SJSA1 (cell line): ENCODE data around the gene NHLH2. TPM values are rescaled to one million over a fixed set of nuclear protein-coding genes. Genes with fewer than 3 reads are reported as not detected.

Source experiments
- DNase-seq, 2 experiments: peaks; one replicate each; pipeline ENCODE4 v3.0.0-alpha.2; 2015 to 2020; ENCODE audit warnings: low spot score in 2 of 2, low read depth in 1 of 2
- H3K27ac ChIP-seq: fragments of 250-450 bp; sonication (Bioruptor Pico); 2 replicates; pipeline ENCODE4 v1.5.1; 2020; ENCODE audit warnings: mild to moderate bottlenecking, moderate library complexity
- H3K27me3 ChIP-seq: fragments of 250-450 bp; sonication (Bioruptor Pico); replicated peaks from 2 replicates; pipeline ENCODE4 v1.5.1; 2020; ENCODE audit warnings: mild to moderate bottlenecking, moderate library complexity
- H3K36me3 ChIP-seq: fragments of 250-450 bp; sonication (Bioruptor Pico); 2 replicates; pipeline ENCODE4 v1.5.1; 2020; ENCODE audit warnings: mild to moderate bottlenecking
- H3K4me1 ChIP-seq: fragments of 250-450 bp; sonication (Bioruptor Pico); replicated peaks from 2 replicates; pipeline ENCODE4 v1.6.1; 2021; ENCODE audit warnings: mild to moderate bottlenecking
- H3K4me3 ChIP-seq: fragments of 250-450 bp; sonication (Bioruptor Pico); 2 replicates; pipeline ENCODE4 v1.5.1; 2020; ENCODE audit warnings: mild to moderate bottlenecking
- H3K9me3 ChIP-seq: fragments of 250-450 bp; sonication (Bioruptor Pico); replicated peaks from 2 replicates; pipeline ENCODE4 v1.5.1; 2020; ENCODE audit warnings: mild to moderate bottlenecking
- total RNA-seq: library from RNA; depleted of rRNA; stranded (reverse); fragments of >200 nt; shearing (Covaris generic); gene quantifications from 2 replicates; pipeline ENCODE4 v1.2.3, GENCODE V29; 2014

Gene NHLH2
- total RNA-seq, 1 experiment from 2014 or later: 0.11 TPM

GRCh38 chr1:115862403-115862802 is 21.5 kb upstream of the NHLH2 start:
- no peak for DNase-seq
- Histone ChIP-seq H3K27ac (no peak overlapping the region), H3K27me3 (no peaks in the 10 kb centered on the region; the same call in 1 of the 2 replicates), H3K4me1 (no peaks in the 10 kb centered on the region), H3K4me3 (no peak overlapping the region), H3K36me3 (no peaks in the 10 kb centered on the region), H3K9me3 (no peaks in the 10 kb centered on the region)

- Histone ChIP-seq H3K27me3 (0 out of 2 replicates have a peak, but pooled peaks cover 5% of the 10 kb centered on the region), H3K27ac (no peak overlapping the region), H3K4me3 (no peak overlapping the region), H3K4me1 (no peaks in the 10 kb centered on the region), H3K36me3 (no peaks in the 10 kb centered on the region), H3K9me3 (no peaks in the 10 kb centered on the region)
- DNase-seq: no peak
These were observed 13.1 kb upstream of the NHLH2 start for GRCh38 chr1:115854005-115854404.

DNA sequence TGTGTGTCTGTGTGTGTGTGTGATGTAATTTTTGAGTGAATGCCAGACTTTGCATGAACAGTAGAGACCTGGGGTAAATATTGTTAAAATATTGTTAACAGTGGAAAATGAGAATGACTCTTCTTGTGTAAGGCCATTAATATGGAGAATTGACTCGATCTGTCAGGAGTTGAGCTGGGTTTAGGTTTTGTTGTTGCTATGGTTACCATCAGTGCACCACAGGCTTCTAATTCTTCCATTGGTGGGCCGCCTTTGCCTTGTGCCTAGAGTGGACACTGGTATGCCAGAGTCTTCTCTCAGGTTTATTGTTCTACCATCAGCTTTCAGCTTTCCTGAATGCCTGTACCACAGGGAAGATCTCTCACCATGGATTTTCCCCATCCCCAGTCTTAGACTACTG is 10.0 kb upstream of the NHLH2 start:
- Histone ChIP-seq H3K27ac (no peak overlapping the region), H3K4me3 (no peak overlapping the region), H3K36me3 (no peaks in the 10 kb centered on the region), H3K9me3 (no peaks in the 10 kb centered on the region), H3K27me3 (peaks cover 15% of the 10 kb centered on the region; the same call in 1 of the 2 replicates), H3K4me1 (no peaks in the 10 kb centered on the region)
- no peak for DNase-seq

- no peak overlapping the region for H3K27ac ChIP-seq
- 0 out of 2 replicates have a peak, but pooled peaks cover 3% of the 10 kb centered on the region for H3K9me3 ChIP-seq
- H3K4me3 ChIP-seq: no peak overlapping the region
- H3K36me3 ChIP-seq: no peaks in the 10 kb centered on the region
- no peaks in the 10 kb centered on the region for H3K4me1 ChIP-seq
- peaks cover 15% of the 10 kb centered on the region; the same call in 1 of the 2 replicates for H3K27me3 ChIP-seq
- no peak for DNase-seq
These were observed 6.9 kb upstream of the NHLH2 start for GRCh38 chr1:115847787-115848186.

GRCh38 chr1:115842948-115843347 is 2.0 kb upstream of the NHLH2 start:
- Histone ChIP-seq H3K27ac (no peak overlapping the region), H3K4me1 (peaks cover 11% of the 10 kb centered on the region), H3K4me3 (no peak overlapping the region), H3K9me3 (peaks cover 3% of the 10 kb centered on the region; the same call in 1 of the 2 replicates), H3K36me3 (no peaks in the 10 kb centered on the region), H3K27me3 (peaks cover 48% of the 10 kb centered on the region)
- no peak for DNase-seq

GRCh38 chr1:115839679-115840237 is 1.2 kb downstream of the NHLH2 start:
- H3K27me3 ChIP-seq: peaks cover 56% of the 10 kb centered on the region
- H3K4me1 ChIP-seq: peaks cover 11% of the 10 kb centered on the region
- H3K36me3 ChIP-seq: no peaks in the 10 kb centered on the region
- H3K9me3 ChIP-seq: peaks cover 7% of the 10 kb centered on the region; the same call in 1 of the 2 replicates
- no peak overlapping the region for H3K4me3 ChIP-seq
- no peak for DNase-seq
- no peak overlapping the region for H3K27ac ChIP-seq

GRCh38 chr1:115839029-115839678 is 1.8 kb downstream of the NHLH2 start:
- H3K27ac ChIP-seq: no peak overlapping the region
- H3K9me3 ChIP-seq: peaks cover 6% of the 10 kb centered on the region; the same call in 1 of the 2 replicates
- H3K4me1 ChIP-seq: peaks cover 11% of the 10 kb centered on the region
- no peaks in the 10 kb centered on the region for H3K36me3 ChIP-seq
- peak overlapping the region; percentile 19 for H3K4me3 ChIP-seq
- DNase-seq: no peak
- H3K27me3 ChIP-seq: peaks cover 56% of the 10 kb centered on the region

GRCh38 chr1:115838431-115839028 is 2.4 kb downstream of the NHLH2 start:
- no peaks in the 10 kb centered on the region for H3K36me3 ChIP-seq
- H3K9me3 ChIP-seq: peaks cover 4% of the 10 kb centered on the region; the same call in 1 of the 2 replicates
- H3K27me3 ChIP-seq: peaks cover 56% of the 10 kb centered on the region
- H3K4me3 ChIP-seq: peak overlapping the region; percentile 19
- H3K4me1 ChIP-seq: peaks cover 13% of the 10 kb centered on the region
- H3K27ac ChIP-seq: no peak overlapping the region
- DNase-seq: no peak

DNA sequence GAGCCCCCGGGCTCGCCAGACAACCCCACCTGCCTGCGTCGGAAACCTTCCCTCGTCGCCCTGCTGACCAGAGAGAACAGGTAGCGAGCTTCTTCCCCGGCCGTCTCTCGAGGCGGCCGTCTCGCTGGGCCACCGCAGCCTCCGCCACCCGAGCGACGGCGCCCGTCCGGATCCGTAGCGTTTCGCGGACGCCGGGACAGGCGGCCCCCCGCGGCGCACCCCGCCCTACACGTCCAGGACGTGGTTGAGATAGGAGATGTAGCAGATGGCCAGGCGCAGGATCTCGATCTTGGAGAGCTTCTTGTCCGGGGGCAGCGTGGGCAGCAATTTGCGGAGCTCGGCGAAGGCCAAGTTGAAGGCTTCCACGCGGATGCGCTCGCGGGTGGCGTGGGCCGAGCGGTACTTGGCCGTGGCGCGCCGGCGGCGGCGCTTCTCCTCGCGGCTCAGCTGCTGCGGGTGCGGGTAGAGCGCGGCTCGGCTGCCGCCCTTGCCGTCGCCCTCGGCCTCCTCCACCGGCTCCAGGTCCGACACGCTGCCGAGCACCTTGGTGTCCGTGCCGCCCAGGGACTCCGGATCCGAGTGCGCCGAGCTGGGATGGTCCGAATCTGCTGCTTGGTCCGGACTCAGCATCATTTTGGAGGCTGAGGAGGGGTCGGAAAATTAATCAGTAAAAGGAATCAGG is 3.0 kb downstream of the NHLH2 start:
- peaks cover 56% of the 10 kb centered on the region for H3K27me3 ChIP-seq
- H3K4me1 ChIP-seq: peaks cover 19% of the 10 kb centered on the region
- H3K27ac ChIP-seq: no peak overlapping the region
- H3K4me3 ChIP-seq: no peak overlapping the region
- DNase-seq: no peak
- no peaks in the 10 kb centered on the region for H3K36me3 ChIP-seq
- peaks cover 4% of the 10 kb centered on the region; the same call in 1 of the 2 replicates for H3K9me3 ChIP-seq

DNA sequence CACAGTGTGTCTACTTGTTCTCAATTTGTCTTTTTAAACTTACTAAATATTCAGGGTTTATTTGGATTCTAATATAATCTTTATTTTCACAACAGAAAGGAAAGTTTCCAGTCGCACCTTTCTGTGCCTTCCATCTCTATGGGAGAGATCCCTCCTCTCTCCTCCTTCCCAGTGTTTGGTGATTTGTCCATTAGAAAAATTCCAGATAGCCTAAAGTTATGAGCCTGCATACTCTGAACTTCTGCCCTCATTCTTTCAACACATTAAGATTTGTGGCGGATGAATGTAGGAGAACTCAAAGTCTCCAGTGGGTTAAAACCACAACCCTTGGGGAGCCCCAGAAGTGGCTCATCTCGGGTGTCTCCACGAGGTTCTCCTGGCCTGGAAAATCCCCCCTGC is 3.6 kb downstream of the NHLH2 start:
- no peak overlapping the region for H3K4me3 ChIP-seq
- H3K9me3 ChIP-seq: peaks cover 4% of the 10 kb centered on the region; the same call in 1 of the 2 replicates
- H3K27me3 ChIP-seq: peaks cover 52% of the 10 kb centered on the region
- H3K27ac ChIP-seq: no peak overlapping the region
- DNase-seq: no peak
- no peaks in the 10 kb centered on the region for H3K36me3 ChIP-seq
- H3K4me1 ChIP-seq: peaks cover 25% of the 10 kb centered on the region

- no peak overlapping the region for H3K4me3 ChIP-seq
- H3K27ac ChIP-seq: no peak overlapping the region
- H3K36me3 ChIP-seq: no peaks in the 10 kb centered on the region
- peaks cover 39% of the 10 kb centered on the region for H3K4me1 ChIP-seq
- no peak for DNase-seq
- H3K9me3 ChIP-seq: peaks cover 4% of the 10 kb centered on the region; the same call in 1 of the 2 replicates
- peaks cover 20% of the 10 kb centered on the region for H3K27me3 ChIP-seq
These were observed 7.1 kb downstream of the NHLH2 start for GRCh38 chr1:115833856-115834255.

- DNase-seq: peak in 1 of 2 experiments; percentile 70
- H3K27me3 ChIP-seq: peaks cover 8% of the 10 kb centered on the region
These were observed 8.3 kb downstream of the NHLH2 start for GRCh38 chr1:115832651-115833050.

DNA sequence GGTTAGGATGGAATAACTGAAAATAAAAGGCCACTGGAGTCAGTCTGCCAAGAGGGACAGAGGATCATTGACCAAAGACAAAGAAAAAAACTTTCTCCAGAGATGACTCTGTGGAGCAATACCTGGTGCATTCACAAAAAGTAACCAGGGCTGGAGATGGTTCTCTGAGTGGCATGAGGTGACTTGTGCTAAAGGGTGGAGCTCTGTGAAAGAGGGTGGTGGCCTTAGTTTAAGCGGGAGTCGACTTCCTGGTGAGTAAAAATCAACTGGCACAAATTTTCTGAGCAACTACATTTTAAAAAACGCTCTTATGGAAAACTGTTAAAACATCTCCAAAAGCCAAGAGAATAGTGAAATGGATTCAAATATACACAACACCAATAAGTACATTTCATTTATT is 10.0 kb downstream of the NHLH2 start:
- Histone ChIP-seq H3K4me3 (no peak overlapping the region), H3K9me3 (no peaks in the 10 kb centered on the region), H3K27ac (no peak overlapping the region), H3K27me3 (no peaks in the 10 kb centered on the region), H3K36me3 (no peaks in the 10 kb centered on the region), H3K4me1 (peaks cover 35% of the 10 kb centered on the region)
- no peak for DNase-seq

More at GRCh38 chr1:115832651-115833050, 8.3 kb downstream of the NHLH2 start:
- Histone ChIP-seq H3K36me3 (no peaks in the 10 kb centered on the region), H3K9me3 (peaks cover 1% of the 10 kb centered on the region; the same call in 1 of the 2 replicates), H3K27ac (peak overlapping the region; percentile 38; the same call in 1 of the 2 replicates), H3K4me1 (peaks cover 35% of the 10 kb centered on the region), H3K4me3 (no peak overlapping the region)
